ENCODE data around the gene GAS2.

GRCh38 chr11:22669368-22669767 is 3.0 kb downstream of the GAS2 start:
- no peak for TF ChIP-seq POLR2A (IDR thresholded peaks at IDR 0.05)
- no peak for TF ChIP-seq CTCF (IDR thresholded peaks at IDR 0.05)

Measured in uterus (tissue), 2 donors.